Activated CD4-positive, alpha-beta T cell treated with anti-CD3 and anti-CD28 coated beads for 48 hours (primary cell): ENCODE data around the gene STS.

Experiments used
- DNase-seq: peaks from one replicate; pipeline ENCODE4 v3.0.0-alpha.2; 2020

STS gene, protein sequence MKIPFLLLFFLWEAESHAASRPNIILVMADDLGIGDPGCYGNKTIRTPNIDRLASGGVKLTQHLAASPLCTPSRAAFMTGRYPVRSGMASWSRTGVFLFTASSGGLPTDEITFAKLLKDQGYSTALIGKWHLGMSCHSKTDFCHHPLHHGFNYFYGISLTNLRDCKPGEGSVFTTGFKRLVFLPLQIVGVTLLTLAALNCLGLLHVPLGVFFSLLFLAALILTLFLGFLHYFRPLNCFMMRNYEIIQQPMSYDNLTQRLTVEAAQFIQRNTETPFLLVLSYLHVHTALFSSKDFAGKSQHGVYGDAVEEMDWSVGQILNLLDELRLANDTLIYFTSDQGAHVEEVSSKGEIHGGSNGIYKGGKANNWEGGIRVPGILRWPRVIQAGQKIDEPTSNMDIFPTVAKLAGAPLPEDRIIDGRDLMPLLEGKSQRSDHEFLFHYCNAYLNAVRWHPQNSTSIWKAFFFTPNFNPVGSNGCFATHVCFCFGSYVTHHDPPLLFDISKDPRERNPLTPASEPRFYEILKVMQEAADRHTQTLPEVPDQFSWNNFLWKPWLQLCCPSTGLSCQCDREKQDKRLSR

DNA sequence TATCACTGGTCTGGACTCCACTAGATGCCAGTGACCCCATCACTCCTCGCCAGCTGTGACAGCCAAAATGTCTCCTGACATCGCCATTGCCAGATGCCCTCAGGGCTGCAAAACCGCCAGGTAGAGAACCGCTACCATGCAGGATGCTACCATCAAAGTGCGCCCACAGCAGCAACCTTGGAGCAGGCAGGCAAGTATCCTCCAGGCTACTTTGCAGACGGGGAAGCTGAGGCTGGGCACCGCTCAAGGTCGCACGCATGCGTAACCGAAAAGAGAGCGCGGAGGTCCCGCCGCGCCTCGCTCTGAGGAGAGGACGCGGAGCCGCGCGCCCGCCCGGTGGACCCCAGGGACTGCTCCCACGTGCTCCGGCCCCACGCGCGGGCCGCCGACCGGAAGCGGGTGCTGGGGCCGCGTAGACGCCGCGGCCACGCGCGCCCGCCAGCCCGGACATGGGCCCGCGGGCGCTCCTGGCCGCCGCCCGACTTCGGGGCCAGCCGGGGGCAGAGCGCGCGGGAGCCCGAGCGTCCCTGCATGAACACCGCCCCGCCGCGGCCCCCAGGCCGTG, at the start of gene STS:
STS (plus strand) TSS at position 300 of the 565 bp plus-strand sequence. CDS start 105,488 bp downstream, outside the sequence.
- DNase-seq = peak; percentile 31

DNA sequence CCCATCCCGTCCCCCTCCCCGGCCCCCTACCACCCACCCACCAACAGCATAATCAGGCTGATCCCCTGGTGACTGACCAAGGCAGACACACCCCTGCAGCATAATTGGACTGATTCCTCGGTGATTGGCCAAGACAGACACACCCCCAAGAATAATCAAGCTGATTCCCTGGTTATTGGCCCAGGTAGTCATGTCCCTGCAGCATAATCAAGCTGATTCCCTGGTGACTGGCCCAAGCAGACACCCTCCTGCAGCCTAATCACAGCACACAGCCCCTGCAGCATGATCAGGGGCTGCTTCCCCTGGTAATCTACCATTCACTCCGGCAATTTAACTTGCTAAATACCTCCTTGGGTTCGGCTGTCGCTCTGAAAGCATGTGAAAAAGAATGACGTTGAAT, 47.5 kb upstream of the STS start:
- DNase-seq = no peak

DNA sequence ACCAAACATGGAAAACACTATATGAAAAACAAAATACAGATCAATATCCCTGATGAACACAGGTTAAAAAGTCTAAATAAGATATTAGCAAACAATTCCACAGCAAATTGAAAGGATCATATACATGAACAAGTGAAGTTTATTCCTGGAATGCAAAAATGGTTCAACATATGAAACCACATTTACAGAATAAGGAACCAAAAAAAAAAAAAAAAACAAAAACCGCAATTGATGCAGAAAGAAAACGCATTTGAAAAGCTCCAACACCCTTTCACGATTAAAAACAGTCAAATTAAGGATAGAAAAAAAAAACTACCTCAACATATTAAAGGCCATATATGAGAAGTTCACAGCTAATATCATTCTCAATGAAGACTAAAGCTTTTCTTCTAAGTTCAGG, 45.4 kb upstream of the STS start:
- no peak for DNase-seq

DNA sequence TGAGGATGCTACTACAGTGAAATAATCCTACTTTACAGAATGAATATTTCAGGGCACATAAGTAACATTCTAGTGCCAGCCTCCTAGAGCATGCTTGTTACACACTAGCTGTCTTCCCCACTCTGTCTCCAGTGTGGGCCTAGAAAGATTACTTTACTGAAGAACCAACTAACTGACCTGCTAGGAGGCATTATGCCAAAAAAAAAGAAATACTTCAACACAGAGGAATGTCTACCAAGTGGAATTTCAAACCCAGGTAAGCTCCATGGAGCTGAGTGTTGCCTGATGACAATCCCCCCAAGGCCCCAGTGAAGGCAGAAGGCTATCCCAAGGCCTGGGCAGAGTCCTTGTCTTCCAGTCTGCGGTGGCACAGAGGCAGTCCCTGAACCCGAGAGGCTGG, 40.9 kb upstream of the STS start:
- DNase-seq = no peak

DNA sequence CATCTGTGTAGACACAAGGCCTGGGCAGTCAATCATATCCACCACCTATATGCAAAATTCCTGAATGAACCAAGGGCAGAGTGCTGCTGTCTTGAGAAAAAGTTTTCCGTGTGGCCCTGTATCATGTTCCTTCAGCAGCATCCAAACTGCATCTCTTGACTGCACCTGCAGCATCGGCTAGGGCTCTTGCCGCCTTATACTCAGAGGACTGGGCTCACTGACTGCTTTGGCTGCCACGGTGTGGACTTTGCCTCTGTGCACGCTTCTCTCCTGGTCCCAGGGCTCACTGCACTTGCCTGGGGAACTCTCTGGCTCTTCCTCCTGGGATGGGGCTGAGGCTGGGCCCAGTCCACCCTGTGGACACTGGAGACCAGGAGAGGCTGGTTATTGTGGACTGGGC, 39.5 kb upstream of the STS start:
- no peak for DNase-seq

DNA sequence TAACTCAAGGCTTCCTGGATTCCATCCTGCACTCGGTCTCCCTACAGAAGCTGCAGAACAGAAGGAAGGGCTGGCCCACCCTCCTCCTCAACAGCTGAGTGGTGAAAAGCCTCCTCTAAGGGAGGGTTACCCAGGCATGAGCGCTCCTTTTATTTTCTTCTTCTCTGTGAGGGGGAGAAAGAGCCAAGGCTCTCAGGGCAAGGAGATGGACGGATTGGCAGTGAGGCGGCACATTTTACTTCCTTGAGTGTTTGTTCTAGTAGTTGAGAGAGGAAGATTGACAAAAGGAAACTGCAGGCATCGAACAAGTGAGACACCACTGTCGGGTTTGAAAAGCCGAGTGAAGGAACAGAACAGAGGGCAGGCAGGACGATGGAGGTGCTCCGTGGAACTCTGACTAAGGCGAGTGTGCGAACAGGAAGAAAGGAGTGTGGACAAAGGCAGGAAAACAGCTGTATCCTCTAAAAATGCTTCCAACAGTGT, 38.4 kb upstream of the STS start:
- DNase-seq = no peak

DNA sequence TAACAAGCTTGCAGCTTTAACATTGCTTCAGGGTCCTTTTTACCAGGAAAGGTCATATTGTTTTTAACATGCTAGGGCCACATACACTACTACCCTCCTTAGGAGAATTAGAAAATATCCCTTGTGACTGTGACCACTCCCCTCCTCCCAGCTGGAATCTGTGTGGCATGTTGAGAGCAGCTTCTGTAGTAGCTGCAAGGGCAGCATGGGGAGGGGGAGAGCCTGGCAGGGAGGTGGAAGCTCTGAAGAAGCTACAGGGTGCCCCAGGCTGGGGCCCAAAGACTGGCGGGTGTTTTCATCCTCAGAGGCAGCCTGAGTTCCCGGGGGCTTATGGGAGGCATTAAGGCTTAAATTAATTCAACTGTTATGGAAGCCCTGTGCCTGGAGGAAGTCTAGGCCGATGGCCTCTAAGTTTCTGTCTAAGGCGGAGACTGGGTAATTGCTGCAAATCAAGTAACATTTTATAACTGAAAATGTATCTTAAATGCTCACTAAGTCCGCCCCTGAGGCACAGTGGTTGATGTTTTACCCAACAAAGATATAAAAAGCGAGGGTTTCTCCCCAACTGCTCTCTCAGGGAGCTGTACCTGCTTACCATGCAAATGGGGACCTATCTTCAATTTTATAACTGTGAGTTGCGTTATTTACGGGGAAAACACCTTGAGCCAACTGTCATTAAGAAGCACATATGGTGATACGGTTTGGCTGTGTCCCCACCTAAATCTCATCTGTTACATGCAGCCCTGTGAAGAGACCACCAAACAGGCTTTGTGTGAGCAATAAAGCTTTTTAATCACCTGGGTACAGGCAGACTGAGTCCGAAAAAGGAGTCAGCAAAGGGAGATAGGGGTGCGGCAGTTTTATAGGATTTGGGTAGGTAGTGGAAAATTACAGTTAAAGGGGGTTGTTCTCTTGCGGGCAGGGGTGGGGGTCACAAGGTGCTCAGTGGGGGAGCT, 37.4 kb upstream of the STS start:
- DNase-seq = no peak

DNA sequence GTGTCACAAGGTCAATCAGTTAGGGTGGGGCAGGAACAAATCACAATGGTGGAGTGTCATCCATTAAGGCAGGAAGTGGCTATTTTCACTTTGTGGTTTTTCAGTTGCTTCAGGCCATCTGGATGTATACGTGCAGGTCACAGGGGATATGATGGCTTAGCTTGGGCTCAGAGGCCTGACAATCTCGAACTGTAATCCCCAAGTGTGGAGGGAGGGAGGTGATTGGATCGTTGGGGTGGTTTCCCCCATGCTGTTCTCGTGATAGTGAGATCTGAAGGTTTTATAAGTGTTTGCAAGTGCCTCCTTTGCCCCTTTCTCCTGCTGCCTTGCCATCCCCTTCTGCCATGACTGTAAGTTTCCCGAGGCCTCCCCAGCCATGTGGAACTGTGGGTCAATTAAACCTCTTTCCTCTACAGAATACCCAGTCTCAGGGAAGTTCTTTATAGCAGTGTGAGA, 36.7 kb upstream of the STS start:
- DNase-seq = no peak

DNA sequence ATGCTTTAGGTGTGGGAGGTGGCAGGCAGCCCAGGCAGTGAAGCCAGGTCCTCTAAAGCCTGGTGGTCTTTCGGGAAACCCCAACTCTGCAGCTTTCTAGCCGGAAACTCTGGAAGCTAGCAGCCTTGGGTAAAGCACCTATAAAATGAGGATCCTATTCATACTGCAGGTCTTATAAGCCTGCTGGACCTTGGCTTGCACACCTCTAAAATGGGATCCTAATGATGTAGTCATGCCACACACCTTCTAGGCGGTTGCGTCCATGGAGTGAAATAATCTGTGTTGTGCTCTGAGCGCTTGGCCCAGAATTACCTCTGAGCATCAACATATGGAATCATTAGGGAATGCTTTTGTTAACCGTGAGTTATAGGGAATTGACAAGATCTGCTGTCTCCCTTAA, 36.0 kb upstream of the STS start:
- no peak for DNase-seq

DNA sequence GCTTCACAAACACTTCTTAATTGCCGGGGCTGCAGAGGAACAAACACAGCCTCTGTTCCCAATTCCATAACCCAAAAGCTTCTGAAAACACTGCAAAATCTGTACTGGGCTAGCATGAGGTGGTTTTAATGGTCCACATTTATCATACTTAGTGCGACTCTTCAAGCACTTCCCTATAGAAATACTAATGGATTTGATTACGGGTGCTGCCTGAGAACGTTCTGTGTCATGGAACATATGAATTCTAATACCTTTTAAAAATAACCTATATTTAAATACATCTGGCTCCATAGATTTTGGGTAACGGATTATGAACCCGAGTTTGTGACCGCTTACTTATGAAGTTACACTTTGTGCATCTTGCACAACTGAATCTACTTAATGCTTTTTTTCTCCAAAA, 35.4 kb upstream of the STS start:
- no peak for DNase-seq

DNA sequence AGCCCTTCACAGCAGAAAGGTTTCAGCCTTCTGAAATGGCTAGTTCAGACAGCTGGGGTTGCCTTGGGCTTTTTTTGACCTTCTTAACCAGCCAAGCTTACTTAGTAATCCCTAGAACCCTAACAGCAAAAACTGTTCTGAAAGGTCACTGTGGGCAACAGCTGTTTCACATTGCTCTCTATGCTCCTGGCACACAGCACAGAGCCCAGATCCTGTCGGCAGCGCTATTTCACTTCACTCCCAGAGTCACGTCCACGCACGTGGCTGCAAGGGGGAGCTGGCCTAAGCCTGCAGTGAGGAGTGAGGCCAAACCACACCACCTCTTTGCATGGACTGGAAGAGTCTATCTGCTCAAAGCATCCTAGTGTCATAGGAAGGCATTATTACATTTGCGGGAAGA, 32.0 kb upstream of the STS start:
- no peak for DNase-seq

DNA sequence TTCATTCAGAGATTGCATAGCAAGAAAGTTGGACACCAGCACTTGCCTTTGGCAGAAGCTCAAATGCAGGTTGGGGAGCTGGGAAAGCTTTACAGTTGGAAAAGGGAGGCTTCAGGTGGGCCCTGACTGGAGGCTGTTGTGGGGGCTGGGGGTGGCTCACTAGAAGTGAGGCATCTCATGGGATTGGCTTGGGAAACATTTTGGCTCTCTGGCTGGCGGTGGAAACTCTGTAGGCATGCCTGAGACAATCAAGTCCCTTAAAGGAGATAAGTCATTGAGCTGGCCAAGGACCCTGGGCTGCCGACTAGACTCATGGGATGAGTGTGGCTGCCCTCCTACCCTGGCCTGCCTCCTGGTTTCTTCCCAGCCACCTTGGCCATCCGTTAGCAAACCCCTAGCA, 31.4 kb upstream of the STS start:
- DNase-seq = no peak

DNA sequence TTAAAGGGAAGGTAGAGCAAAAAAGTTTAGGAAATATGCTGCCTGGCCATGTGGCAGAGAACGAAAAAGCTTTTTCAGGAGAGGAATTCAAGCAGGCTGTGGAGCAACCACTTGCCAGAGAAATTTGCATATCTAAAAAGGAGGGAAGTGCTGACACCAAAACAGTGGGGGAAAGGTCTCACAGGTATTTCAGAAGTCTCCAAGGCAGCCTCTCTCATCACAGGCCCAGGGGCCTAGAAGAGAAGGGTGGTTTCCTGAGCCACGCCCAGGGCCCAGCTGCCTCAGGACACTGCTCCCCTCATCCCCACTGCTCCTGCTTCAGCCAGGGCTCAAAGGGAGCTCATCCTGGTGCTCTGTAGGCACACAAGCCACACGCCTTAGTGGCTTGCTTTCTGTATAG, 29.9 kb upstream of the STS start:
- no peak for DNase-seq

DNA sequence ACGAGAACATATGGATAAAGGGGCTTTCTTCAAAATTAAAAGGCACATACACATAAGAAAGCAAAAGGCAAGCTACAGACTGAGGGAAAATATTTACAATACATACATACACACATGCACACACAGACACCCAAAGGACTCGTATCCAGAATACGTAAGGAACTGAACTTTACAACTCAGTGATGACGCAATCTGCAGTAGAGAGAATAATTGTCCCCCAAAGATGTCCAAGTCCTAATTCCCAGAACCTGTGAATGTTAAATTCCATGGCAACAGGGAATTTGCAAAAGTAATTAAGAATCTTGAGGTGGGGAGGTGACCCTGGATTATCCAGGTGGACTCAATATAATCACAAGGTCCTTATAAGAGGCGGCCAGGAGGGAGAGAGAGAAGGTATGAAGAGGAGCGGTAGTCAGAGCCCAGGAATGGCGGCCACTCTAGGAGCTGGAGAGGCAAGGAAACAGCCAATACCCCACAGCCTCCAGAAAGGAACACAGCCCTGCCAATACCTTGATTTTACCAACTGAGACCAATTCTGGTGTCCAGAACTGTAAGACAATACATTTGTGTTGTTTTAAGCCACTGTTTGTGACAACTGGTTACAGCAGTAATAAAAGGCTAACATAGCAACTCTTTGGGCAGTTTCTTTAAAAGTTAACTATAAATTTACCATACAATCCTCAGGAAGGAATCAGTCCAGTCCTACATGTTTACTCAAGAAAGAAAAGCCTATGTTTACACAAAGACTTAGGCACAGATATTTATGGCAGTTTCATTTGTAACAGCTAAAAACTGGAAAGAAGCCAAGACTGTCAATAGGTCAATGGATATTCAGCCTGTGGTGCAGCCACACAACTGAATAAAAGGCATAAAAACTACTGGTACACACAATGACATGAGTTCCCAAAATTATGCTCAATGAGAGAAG, 27.3 kb upstream of the STS start:
- DNase-seq = no peak

DNA sequence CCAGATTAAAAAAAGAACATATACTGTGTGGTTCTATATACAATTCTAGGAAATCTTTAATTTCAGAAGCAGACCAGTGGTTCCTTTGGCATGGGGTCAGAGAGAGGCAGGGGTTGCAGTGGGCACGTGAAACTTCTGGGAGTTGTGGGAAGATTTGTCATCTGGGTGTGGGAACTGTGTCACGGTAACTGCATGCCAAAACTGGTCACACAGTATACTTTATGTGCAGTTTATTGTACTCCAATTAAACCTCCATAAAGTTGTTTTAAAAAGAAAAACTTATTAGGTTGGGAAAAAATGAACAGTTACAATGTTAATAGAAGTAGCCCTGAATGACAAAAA, 26.7 kb upstream of the STS start:
- no peak for DNase-seq

DNA sequence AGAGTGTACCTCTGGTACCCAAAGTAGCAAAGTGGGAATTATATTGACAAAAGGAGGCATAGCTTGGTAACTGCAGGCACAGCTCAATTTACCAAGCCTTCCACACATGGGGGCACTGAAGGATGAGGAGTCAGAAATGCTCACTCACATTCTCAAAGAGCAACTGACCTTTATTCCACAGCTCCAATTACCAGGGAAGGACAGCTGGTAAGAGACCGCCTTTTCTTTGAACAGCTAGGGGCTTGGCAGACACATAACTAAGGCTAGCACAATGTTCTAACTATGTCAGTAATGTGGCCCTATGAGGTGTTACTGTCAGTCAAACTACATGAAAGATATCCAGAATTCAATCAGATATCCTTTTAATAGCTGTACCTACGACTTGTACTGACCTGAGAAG, 20.5 kb upstream of the STS start:
- DNase-seq = no peak

DNA sequence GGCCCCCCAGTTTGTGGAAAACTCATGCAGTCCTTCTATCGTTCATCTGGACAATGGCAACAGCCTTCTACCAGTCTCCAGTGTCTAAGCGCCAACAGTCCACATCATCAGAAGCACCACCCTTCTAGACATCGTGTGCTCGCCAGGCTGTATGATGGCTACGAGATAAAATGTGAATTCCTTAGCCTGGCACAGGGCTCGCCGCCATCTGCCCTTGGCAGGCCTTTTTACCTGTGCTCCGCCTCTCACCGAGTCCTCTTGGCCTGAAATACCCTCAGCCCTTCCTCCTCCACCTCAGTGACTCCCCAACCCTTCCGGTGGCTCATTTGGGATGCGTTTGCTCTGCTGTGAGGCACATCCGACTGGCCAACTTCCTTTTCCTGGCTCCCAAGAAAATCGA, 15.9 kb upstream of the STS start:
- DNase-seq = no peak

DNA sequence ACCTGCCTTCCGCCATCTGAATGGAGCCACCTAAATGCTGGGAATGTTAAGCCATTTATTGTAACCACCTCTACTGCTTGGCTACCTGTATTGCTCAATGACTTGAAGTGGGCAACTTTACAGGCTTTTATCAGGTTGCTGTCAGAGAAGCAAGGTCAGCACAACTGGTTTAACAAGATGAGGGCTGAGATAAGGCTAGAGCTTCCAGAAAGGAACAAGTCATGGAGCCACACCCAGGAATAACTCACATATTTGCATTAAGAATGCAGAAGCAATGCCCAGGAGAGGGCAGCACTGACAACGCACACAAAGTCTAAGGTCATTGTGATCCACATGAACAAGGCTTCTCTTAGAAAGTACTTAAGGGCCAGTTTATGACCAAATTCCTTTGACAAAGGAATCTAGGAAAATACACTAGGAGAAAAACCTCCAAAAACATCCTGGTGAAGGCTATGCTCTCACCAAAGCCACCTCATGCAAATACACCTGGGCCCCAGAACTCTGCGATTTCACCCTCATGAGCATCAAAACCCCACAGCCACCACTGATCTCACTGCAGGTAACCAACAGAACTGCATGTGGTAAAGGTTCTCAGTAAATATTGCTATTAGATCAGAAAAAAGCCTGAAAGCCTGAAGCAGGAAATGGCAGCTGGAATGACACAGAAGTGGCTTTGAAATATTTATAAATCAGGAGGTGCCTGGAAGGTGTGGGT, 15.0 kb upstream of the STS start:
- peak; percentile 28 for DNase-seq

DNA sequence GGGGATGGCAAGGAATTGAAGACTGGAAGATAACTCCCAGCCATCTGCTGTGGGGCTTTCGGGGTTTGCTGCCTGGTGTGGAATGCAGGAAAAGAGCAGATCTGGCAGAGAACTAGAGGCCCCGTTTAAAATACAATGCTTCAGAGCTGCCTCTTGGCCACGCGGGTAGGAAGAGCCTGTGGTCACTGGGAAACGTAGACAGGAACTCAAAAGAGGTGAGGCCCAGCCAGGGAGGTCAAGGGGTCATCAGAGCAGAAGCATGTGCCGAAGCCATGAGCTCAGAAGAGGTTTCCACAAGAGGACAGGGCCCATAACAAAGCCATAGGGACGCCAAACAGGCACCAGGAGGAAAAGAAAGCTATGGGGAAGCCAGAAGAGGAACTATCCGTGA, 14.5 kb upstream of the STS start:
- DNase-seq = no peak

DNA sequence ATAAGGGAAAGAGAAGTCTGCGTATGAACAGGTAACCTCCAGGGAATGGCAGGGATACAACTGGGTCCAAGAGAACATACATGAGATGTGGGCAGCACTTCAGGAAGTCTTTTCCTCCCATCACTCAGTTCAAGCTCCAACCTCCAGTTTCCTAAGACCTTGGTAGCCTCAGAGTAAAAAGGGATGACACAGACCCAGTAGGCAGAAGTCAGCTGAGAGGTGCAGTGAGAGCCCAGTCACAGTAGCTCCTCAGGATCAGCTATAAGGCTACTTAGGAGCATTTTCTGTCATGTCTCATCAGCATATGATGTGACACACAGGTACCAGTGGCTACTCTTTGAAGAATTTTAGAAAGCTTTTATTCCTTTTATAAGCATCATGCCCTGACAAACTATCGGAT, 12.5 kb upstream of the STS start:
- DNase-seq = no peak
